Neutrophil (primary cell): ENCODE data around the gene SNRNP200.
A peak's percentile ranks its signal among the peaks of the same experiment; 100 is the strongest.

Experiments
- H3K27ac ChIP-seq: fragments of 200-600 bp; sonication (generic); 2 replicates; pipeline ENCODE4 v1.5.1; 2016; ENCODE audit warnings: mild to moderate bottlenecking, moderate library complexity
- H3K27me3 ChIP-seq: fragments of 200-600 bp; sonication (generic); 2 replicates; pipeline ENCODE4 v1.6.0; 2016; ENCODE audit warnings: mild to moderate bottlenecking
- H3K36me3 ChIP-seq: fragments of 200-600 bp; sonication (generic); 2 replicates; pipeline ENCODE4 v1.5.1; 2017
- H3K4me1 ChIP-seq, 2 experiments: fragments of 200-600 bp in 1 of 2; sonication (generic) in 1 of 2; 1 replicate in 1 of 2; 2 replicates in 1 of 2; pipeline versions ENCODE4 v1.5.1 to v1.6.1; 2013 to 2016; ENCODE audit warnings: low read depth in 1 of 2, low read length in 1 of 2, mild to moderate bottlenecking in 1 of 2, moderate library complexity in 1 of 2; ENCODE audit not compliant: control insufficient read depth in 1 of 2, insufficient read depth in 1 of 2
- H3K4me3 ChIP-seq, 2 experiments: fragments of 200-600 bp in 1 of 2; sonication (generic) in 1 of 2; 1 replicate in 1 of 2; 2 replicates in 1 of 2; pipeline ENCODE4 v1.5.1; 2013 to 2016; ENCODE audit warnings: low read depth in 1 of 2, low read length in 1 of 2, mild to moderate bottlenecking in 1 of 2, moderate library complexity in 1 of 2
- H3K9me3 ChIP-seq: fragments of 200-600 bp; sonication (generic); 2 replicates; pipeline ENCODE4 v1.5.1; 2016
- CTCF ChIP-seq: fragments of 200-600 bp; sonication (generic); IDR thresholded peaks from 2 replicates; pipeline ENCODE4 v1.5.1; 2016; ENCODE audit warnings: antibody characterized with exemption

The SNRNP200 gene

GRCh38 chr2:96236882-96237281 is 68.5 kb downstream of the SNRNP200 start:
- no peak for TF ChIP-seq CTCF
- no peaks in the 10 kb centered on the region for H3K9me3 ChIP-seq
- no peak overlapping the region for H3K27ac ChIP-seq
- no peaks in the 10 kb centered on the region for H3K36me3 ChIP-seq
- H3K4me1 ChIP-seq: peaks cover 49 to 55% of the 10 kb centered on the region in 2 experiments
- H3K27me3 ChIP-seq: no peaks in the 10 kb centered on the region
- no peak overlapping the region for H3K4me3 ChIP-seq

GRCh38 chr2:96233880-96234316 is 71.4 kb downstream of the SNRNP200 start:
- H3K4me3 ChIP-seq: peak overlapping the region in 1 of 2 experiments; percentile 22
- H3K27ac ChIP-seq: peak overlapping the region; percentile 84
- TF ChIP-seq CTCF: peak; percentile 33
- H3K9me3 ChIP-seq: no peaks in the 10 kb centered on the region
- no peaks in the 10 kb centered on the region for H3K27me3 ChIP-seq
- no peaks in the 10 kb centered on the region for H3K36me3 ChIP-seq
- peaks cover 25% of the 10 kb centered on the region in 2 experiments for H3K4me1 ChIP-seq

- Histone ChIP-seq H3K4me3 (peak overlapping the region in 1 of 2 experiments; percentile 22), H3K36me3 (no peaks in the 10 kb centered on the region), H3K4me1 (peaks cover 24 to 25% of the 10 kb centered on the region in 2 experiments), H3K27ac (peak overlapping the region; percentile 84), H3K27me3 (no peaks in the 10 kb centered on the region), H3K9me3 (no peaks in the 10 kb centered on the region)
- no peak for TF ChIP-seq CTCF
Observed at GRCh38 chr2:96233436-96233835, 71.9 kb downstream of the SNRNP200 start.

- H3K4me1 ChIP-seq: peaks cover 24 to 25% of the 10 kb centered on the region in 2 experiments
- H3K9me3 ChIP-seq: no peaks in the 10 kb centered on the region
- TF ChIP-seq CTCF: no peak
- no peak overlapping the region for H3K27ac ChIP-seq
- no peaks in the 10 kb centered on the region for H3K36me3 ChIP-seq
- no peaks in the 10 kb centered on the region for H3K27me3 ChIP-seq
- no peak overlapping the region for H3K4me3 ChIP-seq
Observed at GRCh38 chr2:96231316-96231715, 74.0 kb downstream of the SNRNP200 start.

GRCh38 chr2:96225016-96225533 is 80.3 kb downstream of the SNRNP200 start:
- TF ChIP-seq CTCF: no peak
- H3K27ac ChIP-seq: peak overlapping the region; percentile 74

More at GRCh38 chr2:96225016-96225533, 80.3 kb downstream of the SNRNP200 start:
- Histone ChIP-seq H3K9me3 (no peaks in the 10 kb centered on the region), H3K4me3 (no peak overlapping the region), H3K36me3 (no peaks in the 10 kb centered on the region), H3K27me3 (no peaks in the 10 kb centered on the region), H3K4me1 (peaks cover 36% of the 10 kb centered on the region in 2 experiments)
